GM19397 (cell line): Measurements from ENCODE around the gene MGAT4D.
"Not testable (repeated sequence)": the region's sequence is repeated elsewhere in the genome, so short reads cannot be mapped to it uniquely, and the experiment has no call there.

ENCODE experiments used
- ATAC-seq: cut with Tn5 transposase; IDR thresholded peaks from one replicate; pipeline ENCODE4 v1.9.1; 2021; ENCODE audit warnings: mild to moderate bottlenecking, moderate library complexity; ENCODE audit not compliant: unreplicated experiment

Gene MGAT4D

DNA sequence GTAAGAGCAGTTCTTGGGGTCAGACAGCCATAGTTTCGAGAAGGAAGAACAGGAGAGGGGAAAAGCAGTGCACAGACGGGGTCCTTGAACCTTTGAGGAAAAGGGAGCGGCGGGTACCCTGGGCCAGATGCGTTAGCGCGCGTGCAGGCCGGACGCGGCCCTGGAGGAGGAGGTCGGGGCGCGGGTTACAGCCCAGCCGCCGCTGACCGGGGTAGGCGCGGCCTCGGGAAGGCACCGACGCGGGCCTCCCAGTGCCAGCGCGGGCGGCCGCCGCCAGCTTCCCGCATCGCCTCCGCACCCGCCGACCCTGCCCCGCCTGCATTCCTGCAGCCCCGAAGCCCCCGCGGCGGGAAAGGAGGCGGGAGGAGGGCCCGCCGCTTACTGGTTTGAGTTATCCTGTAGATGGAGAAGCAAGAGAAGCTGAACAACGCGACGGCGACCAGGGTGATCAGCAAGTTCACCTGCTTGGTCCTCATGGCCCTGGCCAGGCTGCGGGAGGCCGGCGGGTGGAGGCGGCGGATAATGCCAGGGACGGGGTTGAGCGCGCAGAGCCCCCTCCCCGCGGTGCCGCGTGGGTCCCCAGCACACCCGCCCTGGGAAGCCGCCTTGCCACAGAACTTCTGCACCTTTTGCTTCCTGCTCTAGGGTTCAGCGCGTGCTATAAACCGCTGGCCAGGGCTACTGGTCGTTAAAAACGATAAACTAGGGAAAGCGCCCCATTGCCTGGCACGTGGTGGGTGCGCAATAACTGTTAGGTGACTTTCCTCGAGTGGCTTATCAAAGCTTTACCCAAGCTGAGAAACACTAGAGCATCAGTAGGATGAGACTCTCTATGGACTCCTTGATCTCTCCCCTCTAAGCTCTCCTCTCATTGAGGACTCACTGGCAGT is at the start of gene MGAT4D:
MGAT4D (minus strand) TSS at position 547 of the 890 bp plus-strand sequence; CDS start at position 476, 71 bp downstream.
- no peak for ATAC-seq

DNA sequence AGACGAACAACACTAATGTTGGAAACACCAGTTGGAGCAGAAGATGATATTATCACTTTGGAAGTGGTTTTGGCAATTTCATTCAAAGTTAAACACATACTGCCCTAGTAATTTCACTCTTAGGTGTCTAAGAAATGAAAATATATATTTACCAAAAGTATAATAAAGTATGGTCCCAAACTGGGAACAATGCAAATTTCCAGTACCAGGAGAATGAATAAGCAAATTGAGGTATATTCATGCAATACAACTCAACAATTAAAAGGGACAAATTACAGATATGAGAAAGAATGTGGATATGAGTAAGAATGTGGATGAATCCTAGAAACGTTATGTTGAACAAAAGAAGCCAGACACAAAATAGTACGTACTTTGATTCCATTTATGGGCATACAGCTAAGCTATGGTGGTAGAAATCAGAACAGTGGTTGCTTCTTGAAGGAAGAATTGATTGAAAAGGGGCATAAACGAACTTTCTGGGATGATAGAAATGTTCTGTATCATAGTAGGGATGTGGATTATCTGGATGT is 35.9 kb upstream of the MGAT4D start:
- no peak for ATAC-seq

DNA sequence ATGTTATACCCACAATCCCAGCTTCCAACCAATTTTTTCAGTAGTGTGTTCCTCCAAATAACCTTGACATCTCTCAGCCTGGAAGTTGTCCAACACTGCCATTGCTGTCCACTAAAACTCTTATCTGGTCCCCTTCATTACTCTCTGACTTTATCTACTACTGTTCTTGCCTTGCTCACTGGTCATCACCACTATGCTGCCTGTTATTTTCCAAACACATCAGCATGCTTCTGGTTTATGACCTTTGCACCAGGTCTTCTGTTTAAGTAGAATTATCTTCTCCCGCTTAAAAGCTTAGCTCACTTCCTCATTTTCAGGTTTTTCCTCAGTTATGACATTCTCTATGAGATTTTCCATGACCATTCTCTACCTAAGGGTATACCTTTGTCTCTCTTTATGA is 31.3 kb upstream of the MGAT4D start:
- no peak for ATAC-seq

DNA sequence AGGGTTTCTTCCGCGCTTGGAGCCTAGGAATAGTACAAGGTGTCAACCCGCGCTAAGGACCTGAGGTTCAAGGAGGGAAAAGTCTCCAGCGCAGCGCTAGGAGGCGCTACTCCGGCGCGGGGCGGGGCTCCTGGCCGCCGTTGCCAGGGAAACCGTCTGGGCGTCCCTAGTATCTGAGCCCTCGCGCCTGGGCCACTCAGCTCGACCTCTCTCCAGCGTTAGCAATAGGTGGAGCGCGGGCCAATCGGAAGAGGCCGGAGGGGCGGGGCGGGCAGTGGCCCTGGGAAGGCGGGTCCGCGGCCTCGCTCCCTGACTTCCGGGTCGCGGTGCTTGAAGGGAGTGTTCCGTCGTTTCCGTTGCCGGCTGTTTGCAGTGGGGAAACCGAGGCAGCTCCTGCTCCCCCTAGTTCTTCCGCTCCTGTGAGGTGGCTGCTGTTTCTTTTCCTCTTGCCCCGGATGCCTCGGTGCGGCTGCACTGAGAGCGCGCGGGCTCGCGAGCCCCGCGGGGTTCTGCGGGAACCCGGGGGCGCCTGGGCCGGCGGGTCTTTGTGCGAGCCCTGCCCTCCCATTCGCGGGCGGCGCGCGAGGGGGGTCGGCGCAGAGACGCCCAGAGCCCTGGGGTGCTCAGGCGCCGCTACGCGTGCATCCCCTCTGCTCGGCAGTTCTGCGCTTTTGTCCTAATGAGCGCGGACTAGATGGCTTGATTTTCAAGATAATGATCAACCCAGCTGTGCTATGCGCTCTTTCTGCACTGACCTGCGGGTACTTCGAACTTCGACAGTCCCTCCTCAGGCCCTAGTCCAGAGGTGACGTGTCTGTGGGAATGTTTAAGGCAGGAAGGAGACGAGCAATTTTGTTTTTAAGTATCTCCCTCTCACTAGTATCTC is 26.0 kb upstream of the MGAT4D start, which contains the start of gene ELMOD2:
ELMOD2 (plus strand) TSS at position 312 of the 886 bp plus-strand sequence. CDS start 1,261 bp downstream, outside the sequence.
- ATAC-seq = peak; percentile 100

DNA sequence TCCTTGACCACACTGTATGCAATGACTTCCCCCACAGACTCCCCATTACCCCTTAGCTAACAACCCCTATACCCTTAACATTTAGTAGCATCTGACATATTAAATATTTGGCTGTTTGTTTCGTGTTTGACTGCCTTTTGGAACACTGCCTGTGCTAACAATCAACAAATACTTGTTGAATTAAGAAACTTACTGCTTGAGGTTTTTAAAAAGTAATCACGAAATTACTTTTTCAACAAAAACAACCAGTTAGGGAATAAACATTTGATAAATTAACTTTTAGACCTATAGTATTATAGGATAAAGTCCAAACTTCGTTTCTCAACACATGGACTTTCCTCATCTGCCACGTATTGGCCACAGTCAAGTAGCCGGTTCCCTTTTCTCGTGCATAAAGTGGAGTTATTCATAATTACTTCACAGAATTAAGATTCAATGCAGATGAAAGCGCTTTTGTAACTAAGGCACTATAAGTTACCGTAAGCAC is 25.3 kb upstream of the MGAT4D start:
- ATAC-seq = peak; percentile 1

DNA sequence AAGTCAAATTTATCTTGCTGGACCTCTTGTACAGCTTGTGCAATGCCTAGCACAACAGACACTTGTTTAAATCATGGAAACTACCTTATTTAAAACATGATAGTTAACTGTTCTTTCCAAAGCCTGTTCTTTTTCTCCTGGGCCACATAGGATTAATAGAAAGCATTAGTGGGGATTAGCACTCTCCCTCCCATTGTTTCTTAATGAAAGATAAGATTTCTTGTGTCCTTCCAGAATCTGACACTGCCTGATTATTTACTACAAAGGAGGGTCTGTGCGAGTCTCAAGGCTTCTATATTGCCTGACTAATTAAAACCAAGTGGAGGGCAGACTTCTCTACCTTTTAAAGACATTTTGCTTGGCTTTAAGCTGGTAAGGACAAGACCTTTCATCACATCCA is 17.3 kb upstream of the MGAT4D start:
- no peak for ATAC-seq

- ATAC-seq = not testable (repeated sequence)
Observed at GRCh38 chr4:140513765-140514164, 15.7 kb upstream of the MGAT4D start.

DNA sequence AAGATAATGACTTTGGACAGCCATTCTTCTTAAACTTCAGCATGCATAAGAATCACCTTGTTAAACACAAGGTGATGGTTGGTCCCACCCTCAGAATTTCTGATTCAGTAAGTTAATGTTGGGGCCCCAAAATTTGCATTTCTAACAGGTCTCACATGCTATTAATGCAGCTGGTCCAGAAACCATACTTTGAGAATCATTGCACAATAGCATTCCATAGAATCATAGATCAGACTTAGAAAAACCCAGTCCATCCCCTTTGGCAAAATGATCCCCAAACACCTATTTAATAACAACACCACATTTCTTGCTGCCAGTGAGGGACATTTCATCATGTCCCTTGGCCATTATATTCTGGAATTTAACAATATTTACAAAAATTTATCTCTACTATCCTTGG is 6.2 kb upstream of the MGAT4D start:
- no peak for ATAC-seq

DNA sequence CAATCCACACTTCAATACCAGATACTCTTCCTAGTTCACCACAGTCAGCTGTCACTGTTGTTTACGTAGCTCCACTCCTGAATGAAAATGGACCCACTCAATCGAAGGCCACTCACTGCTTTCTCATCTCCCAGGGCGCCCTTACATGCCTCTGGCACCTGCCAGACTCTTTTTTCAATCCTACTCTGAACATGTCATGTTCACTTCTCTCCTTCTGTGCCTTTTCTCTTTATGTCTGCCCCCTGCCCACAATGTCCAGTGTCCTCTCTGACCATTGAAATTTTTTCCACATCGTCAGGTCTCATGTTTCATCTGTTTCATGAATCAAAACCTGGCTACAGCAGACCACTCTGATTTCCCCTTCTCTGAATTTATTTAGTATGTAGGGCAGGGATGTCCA is 1.3 kb upstream of the MGAT4D start:
- no peak for ATAC-seq

DNA sequence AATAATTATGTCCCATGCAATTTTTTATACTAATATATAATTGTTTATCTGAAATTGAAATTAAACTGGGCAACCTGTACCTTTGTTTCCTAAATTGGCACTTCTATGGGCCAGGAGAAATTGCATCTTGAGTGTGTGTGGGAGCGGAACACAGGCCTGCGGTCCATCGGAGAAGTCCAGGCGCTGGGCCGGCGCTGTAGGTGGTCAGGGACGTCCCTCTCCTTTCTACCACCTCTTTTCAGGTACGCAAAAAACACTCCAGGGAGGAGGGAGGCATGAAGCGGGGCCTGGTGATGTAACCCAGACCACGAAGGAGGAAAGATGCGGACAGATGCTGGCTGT is 717 bp downstream of the MGAT4D start:
- ATAC-seq = no peak

- no peak for ATAC-seq
Observed at GRCh38 chr4:140485939-140486338, 12.2 kb downstream of the MGAT4D start.

DNA sequence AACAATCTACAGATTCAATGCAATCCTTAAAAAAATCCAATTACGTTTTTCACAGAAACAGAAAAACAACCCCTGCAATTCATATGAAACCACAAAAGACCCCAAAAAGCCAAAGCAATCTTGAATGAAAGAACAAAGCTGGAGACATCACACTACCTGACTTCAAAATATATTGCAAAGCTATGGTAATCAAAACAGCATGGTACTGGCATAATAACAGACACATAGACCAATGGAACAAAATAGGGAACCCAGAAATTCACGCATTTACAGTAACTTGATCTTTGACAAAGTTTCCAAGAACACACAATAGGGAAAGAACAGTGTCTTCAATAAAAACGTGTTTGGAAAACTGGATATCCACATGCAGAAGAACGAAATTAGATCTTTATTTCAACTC is 14.6 kb downstream of the MGAT4D start:
- no peak for ATAC-seq

DNA sequence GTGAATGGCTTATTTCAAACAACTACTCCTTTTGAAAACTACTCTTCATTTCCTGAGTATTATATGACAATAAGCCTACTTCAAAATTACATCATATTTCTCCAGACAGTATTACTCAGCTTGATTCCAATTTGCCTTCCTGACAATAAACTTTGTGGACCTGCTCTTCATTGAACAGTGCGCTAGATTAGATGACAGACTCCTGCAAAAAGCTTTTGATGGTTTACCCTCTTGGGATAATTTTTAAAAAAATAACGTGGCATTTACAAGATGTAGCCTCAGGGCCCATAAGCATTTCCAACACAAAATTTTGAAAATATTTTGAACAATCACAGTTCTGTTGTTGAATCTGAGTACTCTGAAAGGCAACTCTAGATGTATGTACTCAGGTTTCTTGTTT is 25.9 kb downstream of the MGAT4D start:
- ATAC-seq = no peak

- ATAC-seq = no peak
Observed at GRCh38 chr4:140469791-140470733, 28.0 kb downstream of the MGAT4D start.

DNA sequence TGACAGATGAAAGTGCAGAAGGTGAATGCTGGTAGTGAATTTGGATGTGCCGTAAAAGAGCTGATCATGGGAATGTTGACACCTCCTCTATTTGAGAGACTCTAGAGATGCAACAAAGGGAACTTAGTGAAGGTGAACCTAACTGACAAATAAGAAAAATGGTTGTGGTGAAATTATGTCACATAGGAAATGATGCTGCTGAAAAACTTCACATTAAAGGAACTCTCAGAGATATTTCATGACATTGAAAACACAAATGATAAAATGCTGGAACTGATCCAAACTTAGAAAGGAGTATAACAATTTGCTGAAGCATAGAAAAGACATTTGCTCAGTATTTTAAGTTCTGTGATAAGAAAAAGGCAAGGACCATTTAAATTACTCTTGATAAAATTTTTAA is 31.9 kb downstream of the MGAT4D start:
- no peak for ATAC-seq

DNA sequence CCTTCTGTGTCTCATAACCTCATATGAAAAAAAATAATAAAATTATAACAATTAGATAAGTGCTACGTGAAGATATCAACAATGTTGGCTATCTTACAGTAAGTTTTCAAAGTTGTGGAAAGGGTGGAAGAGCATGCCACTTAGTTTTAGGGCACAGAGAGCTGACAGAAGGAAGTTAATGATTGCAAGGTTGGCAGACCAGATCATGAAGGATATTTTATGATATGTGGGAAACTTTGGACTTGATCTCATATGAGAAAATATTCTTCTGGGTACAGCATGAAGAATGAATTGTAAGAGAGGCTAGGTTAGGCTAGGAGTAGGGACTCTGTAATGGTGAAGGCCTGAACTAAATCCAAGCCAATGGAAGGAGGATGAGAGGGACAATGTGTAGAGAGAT is 34.5 kb downstream of the MGAT4D start:
- ATAC-seq = no peak

GRCh38 chr4:140463182-140463581 is 34.9 kb downstream of the MGAT4D start:
- no peak for ATAC-seq

DNA sequence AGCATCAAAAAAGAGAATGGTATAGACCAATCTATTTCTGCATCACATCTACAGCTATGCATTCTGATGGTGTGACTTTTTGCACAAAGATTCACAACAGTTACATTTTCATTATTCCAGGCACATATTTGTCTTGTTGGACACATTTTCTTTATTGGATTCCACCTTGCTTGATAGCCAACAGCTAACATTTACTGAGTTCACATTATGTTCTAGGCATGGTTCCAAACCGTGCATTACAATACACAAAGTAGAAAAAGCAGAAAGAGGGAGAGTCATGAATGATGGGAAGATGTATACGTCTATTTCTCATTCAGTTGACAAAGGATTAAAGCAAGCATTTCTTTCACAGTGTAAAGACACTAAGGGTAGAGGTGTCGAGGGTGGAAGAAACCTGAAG is 47.7 kb downstream of the MGAT4D start:
- ATAC-seq = no peak

DNA sequence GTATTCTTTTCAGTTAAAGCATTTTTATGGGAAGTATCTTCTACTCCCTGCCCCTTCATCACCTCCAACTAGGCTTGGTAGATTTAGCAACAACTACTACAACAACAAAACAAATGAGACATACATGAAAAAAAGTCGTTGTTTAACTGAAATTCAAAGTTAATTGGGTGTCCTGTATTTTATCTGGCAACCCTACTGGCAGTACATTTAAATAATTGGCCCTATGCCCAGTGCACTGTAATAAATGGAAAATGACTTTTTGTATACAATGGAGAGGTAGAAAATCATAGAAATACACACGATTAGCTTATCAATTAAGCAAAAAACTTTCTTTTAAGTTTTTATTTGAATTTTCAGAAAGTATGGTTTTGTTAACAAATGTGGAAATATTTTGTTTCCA is 49.3 kb downstream of the MGAT4D start:
- ATAC-seq = no peak

GRCh38 chr4:140448162-140448561 is 49.9 kb downstream of the MGAT4D start:
- no peak for ATAC-seq
